Naive thymus-derived CD4-positive, alpha-beta T cell (primary cell): ENCODE data around the gene C13orf42. TPM values are rescaled to one million over a fixed set of nuclear protein-coding genes. Genes with fewer than 3 reads are reported as not detected.

Experiments used
- ATAC-seq: fragments of 150-1000 bp; cut with Tn5 transposase; 2 replicates; pipeline ENCODE4 v1.10.0; 2021; ENCODE audit warnings: mild to moderate bottlenecking, moderate library complexity
- CTCF ChIA-PET: fragments of 350-600 bp; sonication (Branson Sonifier 250); formaldehyde crosslinking; loops from one replicate; lab custom pipeline; 2021; ENCODE audit warnings: antibody characterized with exemption; lab: Charles Lee
- POLR2A ChIA-PET: fragments of 350-600 bp; sonication (Branson Sonifier 250); formaldehyde crosslinking; loops from one replicate; lab custom pipeline; 2021; ENCODE audit warnings: antibody characterized with exemption, inconsistent platforms; lab: Charles Lee
- DNase-seq, 9 donors: peaks; one replicate each; pipeline versions ENCODE4 v3.0.0 to v3.0.0-alpha.2; 2020 to 2022; ENCODE audit warnings: mixed read lengths in 1 of 9
- H3K27ac ChIP-seq: one replicate; pipeline ENCODE4 v1.7.0; 2013; ENCODE audit warnings: mild to moderate bottlenecking, low read depth, low read length, moderate library complexity
- H3K27me3 ChIP-seq, 2 donors: one replicate each; pipeline ENCODE4 v1.7.0; 2013; ENCODE audit warnings: low read length in 2 of 2, mild to moderate bottlenecking in 2 of 2, moderate library complexity in 2 of 2; ENCODE audit not compliant: control insufficient read depth in 2 of 2, insufficient read depth in 2 of 2
- H3K36me3 ChIP-seq, 3 experiments: 1 replicate in 2 of 3; 2 replicates in 1 of 3; pipeline ENCODE4 v1.7.0; 2013; ENCODE audit warnings: low read length in 3 of 3, mild to moderate bottlenecking in 3 of 3, moderate library complexity in 1 of 3; ENCODE audit not compliant: insufficient read depth in 3 of 3, control insufficient read depth in 2 of 3
- H3K4me1 ChIP-seq, 2 donors: one replicate each; pipeline ENCODE4 v1.7.0; 2013; ENCODE audit warnings: low read length in 2 of 2, mild to moderate bottlenecking in 2 of 2, moderate library complexity in 1 of 2; ENCODE audit not compliant: control insufficient read depth in 2 of 2, insufficient read depth in 2 of 2
- H3K4me3 ChIP-seq: 2 replicates; pipeline ENCODE4 v1.7.0; 2013; ENCODE audit warnings: mild to moderate bottlenecking, low read length
- H3K9me3 ChIP-seq, 3 experiments: 1 replicate in 2 of 3; 2 replicates in 1 of 3; pipeline ENCODE4 v1.7.0; 2013; ENCODE audit warnings: low read length in 3 of 3; ENCODE audit not compliant: control insufficient read depth in 2 of 3
- H3K27ac Mint-ChIP-seq, 9 donors: one replicate each; pipeline ENCODE4 v1.8.0; 2020 to 2022; ENCODE audit warnings: mixed read lengths in 9 of 9, mild to moderate bottlenecking in 8 of 9, moderate library complexity in 5 of 9, inconsistent platforms in 2 of 9
- H3K27me3 Mint-ChIP-seq, 5 donors: one replicate each; pipeline ENCODE4 v1.8.0; 2021 to 2022; ENCODE audit warnings: mixed read lengths in 5 of 5, mild to moderate bottlenecking in 1 of 5
- H3K36me3 Mint-ChIP-seq, 5 donors: one replicate each; pipeline ENCODE4 v1.8.0; 2020 to 2022; ENCODE audit warnings: mixed read lengths in 5 of 5, mild to moderate bottlenecking in 3 of 5, inconsistent platforms in 1 of 5
- H3K4me1 Mint-ChIP-seq, 7 donors: one replicate each; pipeline ENCODE4 v1.8.0; 2020 to 2022; ENCODE audit warnings: mixed read lengths in 7 of 7, mild to moderate bottlenecking in 3 of 7, inconsistent platforms in 1 of 7
- H3K4me3 Mint-ChIP-seq, 10 donors: one replicate each; pipeline ENCODE4 v1.8.0; 2020 to 2022; ENCODE audit warnings: mild to moderate bottlenecking in 10 of 10, mixed read lengths in 10 of 10, moderate library complexity in 6 of 10, inconsistent platforms in 2 of 10
- H3K9me3 Mint-ChIP-seq, 11 donors: one replicate each; pipeline ENCODE4 v1.8.0; 2020 to 2022; ENCODE audit warnings: mixed read lengths in 11 of 11, mild to moderate bottlenecking in 4 of 11, inconsistent platforms in 1 of 11, moderate library complexity in 1 of 11
- intact Hi-C, 2 donors: fragments of 100-400 bp; cut with micrococcal nuclease; formaldehyde crosslinking; loops; one replicate each; pipeline ENCODE4 v1.15.1; 2023
- polyA plus RNA-seq, 2 donors: library from polyadenylated mRNA; unstranded; fragments of 300-500 nt; fragmentation: Illumina TruSeq; gene quantifications; one replicate each; pipeline ENCODE4 v1.2.3, GENCODE V29; 2021
- total RNA-seq, 6 experiments: library from RNA in 5 of 6; stranded (reverse) in 5 of 6; gene quantifications; 1 replicate in 5 of 6; 2 replicates in 1 of 6; pipeline ENCODE4 v1.2.3 and lab custom pipeline; 2021 to 2026

The C13orf42 gene
- total and polyA plus RNA-seq, 7 experiments from 2014 or later: not detected

- Histone ChIP-seq H3K4me1 (no peaks in the 10 kb centered on the region), H3K27me3 (no peaks in the 10 kb centered on the region), H3K36me3 (no peaks in the 10 kb centered on the region), H3K27ac (no peak overlapping the region), H3K4me3 (no peak overlapping the region), H3K9me3 (no peaks in the 10 kb centered on the region)
- H3K27ac Mint-ChIP-seq: no peak overlapping the region
- no peaks in the 10 kb centered on the region for H3K9me3 Mint-ChIP-seq
- ATAC-seq (no peak), DNase-seq (no peak)
- CTCF ChIA-PET: no interaction called here
- POLR2A ChIA-PET: no interaction called here
- H3K4me3 Mint-ChIP-seq: no peak overlapping the region
- H3K4me1 Mint-ChIP-seq: peaks cover 0 to 10% (median 0%) of the 10 kb centered on the region in 7 donors
- H3K36me3 Mint-ChIP-seq: no peaks in the 10 kb centered on the region
- H3K27me3 Mint-ChIP-seq: peaks cover 0 to 10% (median 3%) of the 10 kb centered on the region in 5 donors
- intact Hi-C loops: no loop called here
These were observed 78.2 kb downstream of the C13orf42 start for GRCh38 chr13:51032831-51033230.

Other genes with a start within 250 kb of the C13orf42 start
- 100 to 1,000 TPM in 1 of 5 experiments, 10 to 100 TPM in 4; 65.3 to 105 (median 92.4) TPM for gene RNASEH2B, start 201.5 kb downstream of the C13orf42 start, total RNA-seq
- 10 to 100 TPM; 94.6 to 99.1 TPM for gene RNASEH2B, start 201.5 kb downstream of the C13orf42 start, polyA plus RNA-seq
- gene FAM124A, start 111.1 kb upstream of the C13orf42 start, total RNA-seq: under 1 TPM in 2 of 5 experiments, not detected in 3; 0.12 to 0.85 TPM
- not detected for gene FAM124A, start 111.1 kb upstream of the C13orf42 start, polyA plus RNA-seq
- gene SERPINE3, start 228.4 kb upstream of the C13orf42 start, total RNA-seq: not detected
- gene SERPINE3, start 228.4 kb upstream of the C13orf42 start, polyA plus RNA-seq: not detected